H9 (cell line): ENCODE data around the gene GSTK1. TPM values are rescaled to one million over a fixed set of nuclear protein-coding genes. Genes with fewer than 3 reads are reported as not detected.

Experiments
- DNase-seq: peaks from one replicate; pipeline ENCODE4 v3.0.0-alpha.2; 2017
- H2AFZ ChIP-seq: one replicate; pipeline ENCODE4 v1.6.1; 2013; ENCODE audit warnings: mild to moderate bottlenecking, low read length, control low read depth, moderate library complexity
- H2AK5ac ChIP-seq: 2 replicates; pipeline ENCODE4 v1.6.1; 2013; ENCODE audit warnings: low read length, control low read depth, mixed read lengths; ENCODE audit not compliant: insufficient read length
- H2BK120ac ChIP-seq: one replicate; pipeline ENCODE4 v1.6.1; 2013; ENCODE audit warnings: low read depth, mild to moderate bottlenecking, low read length, control low read depth, inconsistent platforms; ENCODE audit not compliant: poor library complexity, severe bottlenecking
- H2BK12ac ChIP-seq: 2 replicates; pipeline ENCODE4 v1.6.1; 2013; ENCODE audit warnings: low read length, control low read depth, mixed read lengths, low read depth; ENCODE audit not compliant: insufficient read length
- H2BK15ac ChIP-seq: 2 replicates; pipeline ENCODE4 v1.6.1; 2013; ENCODE audit warnings: low read depth, low read length, control low read depth
- H2BK20ac ChIP-seq: one replicate; pipeline ENCODE4 v1.6.1; 2013; ENCODE audit warnings: low read depth, mild to moderate bottlenecking, low read length, control low read depth, inconsistent platforms; ENCODE audit not compliant: poor library complexity, severe bottlenecking
- H2BK5ac ChIP-seq: 2 replicates; pipeline ENCODE4 v1.6.1; 2013; ENCODE audit warnings: low read length, control low read depth, mixed read lengths; ENCODE audit not compliant: insufficient read length
- H3K14ac ChIP-seq: 2 replicates; pipeline ENCODE4 v1.6.1; 2013; ENCODE audit warnings: low read length, control low read depth; ENCODE audit not compliant: insufficient read depth
- H3K18ac ChIP-seq: 2 replicates; pipeline ENCODE4 v1.6.1; 2013; ENCODE audit warnings: low read depth, mild to moderate bottlenecking, mixed read lengths, low read length, control low read depth; ENCODE audit not compliant: insufficient read length
- H3K23ac ChIP-seq: 2 replicates; pipeline ENCODE4 v1.6.1; 2013; ENCODE audit warnings: low read length, control low read depth, mixed read lengths, low read depth; ENCODE audit not compliant: insufficient read length
- H3K23me2 ChIP-seq: 2 replicates; pipeline ENCODE4 v1.6.1; 2013; ENCODE audit warnings: low read depth, mild to moderate bottlenecking, mixed read lengths, low read length, control low read depth; ENCODE audit not compliant: insufficient read length, poor library complexity, severe bottlenecking
- H3K27ac ChIP-seq: 2 replicates; pipeline ENCODE4 v1.5.1; 2013; ENCODE audit warnings: low read length, control low read depth, mixed read lengths, low read depth; ENCODE audit not compliant: insufficient read length
- H3K27me3 ChIP-seq: 2 replicates; pipeline ENCODE4 v1.6.1; 2013; ENCODE audit warnings: low read length, control low read depth, inconsistent platforms; ENCODE audit not compliant: insufficient read depth
- H3K4ac ChIP-seq: 2 replicates; pipeline ENCODE4 v1.6.1; 2013; ENCODE audit warnings: low read depth, mild to moderate bottlenecking, control low read depth, inconsistent platforms, low read length, moderate library complexity
- H3K4me1 ChIP-seq: 2 replicates; pipeline ENCODE4 v1.6.1; 2013; ENCODE audit warnings: low read length, control low read depth, inconsistent platforms; ENCODE audit not compliant: insufficient read depth
- H3K4me2 ChIP-seq: 2 replicates; pipeline ENCODE4 v1.6.1; 2013; ENCODE audit warnings: low read length, control low read depth, mixed read lengths; ENCODE audit not compliant: insufficient read length, insufficient read depth
- H3K56ac ChIP-seq: 2 replicates; pipeline ENCODE4 v1.6.1; 2013; ENCODE audit warnings: low read depth, mild to moderate bottlenecking, mixed read lengths, low read length, control low read depth; ENCODE audit not compliant: insufficient read length
- H3K79me1 ChIP-seq: 2 replicates; pipeline ENCODE4 v1.6.1; 2013; ENCODE audit warnings: low read depth, mild to moderate bottlenecking, moderate library complexity, low read length, control low read depth, inconsistent platforms; ENCODE audit not compliant: insufficient read depth, poor library complexity, severe bottlenecking
- H3K79me2 ChIP-seq: 2 replicates; pipeline ENCODE4 v1.6.1; 2013; ENCODE audit warnings: low read length, control low read depth, inconsistent platforms; ENCODE audit not compliant: insufficient read depth
- H3K9ac ChIP-seq: 2 replicates; pipeline ENCODE4 v1.6.1; 2013; ENCODE audit warnings: low read length, control low read depth, mixed read lengths; ENCODE audit not compliant: insufficient read length; ENCODE audit errors: extremely low read depth
- H3K9me3 ChIP-seq: one replicate; pipeline ENCODE4 v1.6.1; 2013; ENCODE audit warnings: low read depth, low read length, inconsistent platforms; ENCODE audit not compliant: control insufficient read depth
- H3T11ph ChIP-seq: one replicate; pipeline ENCODE4 v1.6.1; 2013; ENCODE audit warnings: mild to moderate bottlenecking, low read length, control low read depth, inconsistent platforms
- H4K20me1 ChIP-seq: one replicate; pipeline ENCODE4 v1.6.1; 2013; ENCODE audit not compliant: control insufficient read depth, insufficient read length, insufficient read depth
- H4K5ac ChIP-seq: 2 replicates; pipeline ENCODE4 v1.6.1; 2013; ENCODE audit warnings: low read depth, mild to moderate bottlenecking, mixed read lengths, low read length, control low read depth; ENCODE audit not compliant: insufficient read length
- H4K8ac ChIP-seq: replicated peaks from 2 replicates; pipeline ENCODE4 v1.6.1; 2013; ENCODE audit warnings: low read length, control low read depth, mixed read lengths, low read depth; ENCODE audit not compliant: insufficient read length
- H4K91ac ChIP-seq: 2 replicates; pipeline ENCODE4 v1.6.1; 2013; ENCODE audit warnings: low read depth, mild to moderate bottlenecking, moderate library complexity, mixed read lengths, low read length, control low read depth; ENCODE audit not compliant: insufficient read length
- H3K27ac Mint-ChIP-seq, 3 experiments: 2 replicates in 2 of 3; 3 replicates in 1 of 3; pipeline ENCODE4 v1.8.0; 2020 to 2021; ENCODE audit warnings: mixed read lengths in 3 of 3, mild to moderate bottlenecking in 1 of 3, moderate library complexity in 1 of 3
- H3K27me3 Mint-ChIP-seq: 2 replicates; pipeline ENCODE4 v1.8.0; 2021; ENCODE audit warnings: low read depth, mild to moderate bottlenecking, moderate library complexity, mixed read lengths
- H3K36me3 Mint-ChIP-seq, 3 experiments: 2 replicates in 2 of 3; 3 replicates in 1 of 3; pipeline ENCODE4 v1.8.0; 2020 to 2021; ENCODE audit warnings: low read depth in 3 of 3, mixed read lengths in 3 of 3; ENCODE audit not compliant: insufficient read depth in 1 of 3
- H3K4me1 Mint-ChIP-seq, 2 experiments: 2 replicates each; pipeline ENCODE4 v1.8.0; 2020; ENCODE audit warnings: mixed read lengths in 2 of 2
- H3K4me3 Mint-ChIP-seq, 2 experiments: 2 replicates in 1 of 2; 3 replicates in 1 of 2; pipeline ENCODE4 v1.8.0; 2020 to 2021; ENCODE audit warnings: mild to moderate bottlenecking in 2 of 2, mixed read lengths in 2 of 2, moderate library complexity in 1 of 2
- H3K9me3 Mint-ChIP-seq, 2 experiments: 2 replicates in 1 of 2; 3 replicates in 1 of 2; pipeline ENCODE4 v1.8.0; 2020; ENCODE audit warnings: mild to moderate bottlenecking in 2 of 2, mixed read lengths in 2 of 2, moderate library complexity in 1 of 2
- WGBS: extraction: QIAGEN DNeasy Blood & Tissue Kit; methylation state at CpG from one replicate; pipeline ENCODE4 v1.1.7; 2013; ENCODE audit warnings: missing lambda C conversion rate, low lambda C conversion rate, mixed read lengths; ENCODE audit not compliant: insufficient read length; ENCODE audit errors: extremely low coverage; 5-methylcytosine and 5-hydroxymethylcytosine counted together
- total RNA-seq: library from RNA; stranded (reverse); gene quantifications from 2 replicates; pipeline ENCODE4 v1.2.1, GENCODE V29; 2021
- TF ChIP-seq, protein P1 (sequence below): fragments of 200-600 bp; sonication (generic); conservative IDR thresholded peaks from 3 replicates; pipeline ENCODE4 v1.8.0; 2021; ENCODE audit warnings: antibody characterized with exemption, mild to moderate bottlenecking

GSTK1 gene
- total RNA-seq, 1 experiment from 2014 or later: 36.1 TPM

DNA sequence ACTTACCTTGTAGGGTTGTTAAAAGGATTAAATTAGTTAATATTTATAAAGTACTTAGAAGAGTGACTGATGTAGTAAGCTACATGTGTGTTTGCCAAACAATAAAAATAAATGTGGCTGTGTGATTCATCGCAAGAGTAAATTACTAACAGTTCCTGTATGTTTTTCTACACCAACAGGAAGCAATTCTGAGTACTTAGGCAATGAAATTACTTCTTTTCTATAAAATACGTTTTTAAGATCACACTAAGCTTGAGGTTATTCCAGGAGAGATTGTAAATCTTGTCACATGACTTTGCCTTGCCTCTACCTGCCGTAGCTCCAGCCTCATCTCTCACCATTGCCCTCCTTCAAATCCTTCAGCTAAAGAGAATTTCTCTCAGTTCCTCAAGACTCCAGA is 18.1 kb upstream of the GSTK1 start:
- TF ChIP-seq, protein P1, sequence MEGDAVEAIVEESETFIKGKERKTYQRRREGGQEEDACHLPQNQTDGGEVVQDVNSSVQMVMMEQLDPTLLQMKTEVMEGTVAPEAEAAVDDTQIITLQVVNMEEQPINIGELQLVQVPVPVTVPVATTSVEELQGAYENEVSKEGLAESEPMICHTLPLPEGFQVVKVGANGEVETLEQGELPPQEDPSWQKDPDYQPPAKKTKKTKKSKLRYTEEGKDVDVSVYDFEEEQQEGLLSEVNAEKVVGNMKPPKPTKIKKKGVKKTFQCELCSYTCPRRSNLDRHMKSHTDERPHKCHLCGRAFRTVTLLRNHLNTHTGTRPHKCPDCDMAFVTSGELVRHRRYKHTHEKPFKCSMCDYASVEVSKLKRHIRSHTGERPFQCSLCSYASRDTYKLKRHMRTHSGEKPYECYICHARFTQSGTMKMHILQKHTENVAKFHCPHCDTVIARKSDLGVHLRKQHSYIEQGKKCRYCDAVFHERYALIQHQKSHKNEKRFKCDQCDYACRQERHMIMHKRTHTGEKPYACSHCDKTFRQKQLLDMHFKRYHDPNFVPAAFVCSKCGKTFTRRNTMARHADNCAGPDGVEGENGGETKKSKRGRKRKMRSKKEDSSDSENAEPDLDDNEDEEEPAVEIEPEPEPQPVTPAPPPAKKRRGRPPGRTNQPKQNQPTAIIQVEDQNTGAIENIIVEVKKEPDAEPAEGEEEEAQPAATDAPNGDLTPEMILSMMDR: no peak
- peaks cover 3 to 7% of the 10 kb centered on the region in 2 experiments; a peak in 3 of 4 replicates for H3K4me1 Mint-ChIP-seq
- H3K27me3 Mint-ChIP-seq: peaks cover 12% of the 10 kb centered on the region
- H3K4me1 ChIP-seq: no peaks in the 10 kb centered on the region
- no peak overlapping the region for H3K9ac ChIP-seq
- no peaks in the 10 kb centered on the region for H3K79me2 ChIP-seq
- H3K14ac ChIP-seq: no peak overlapping the region
- H3K9me3 Mint-ChIP-seq: no peaks in the 10 kb centered on the region
- H2BK120ac ChIP-seq: no peak overlapping the region
- no peaks in the 10 kb centered on the region for H3K27me3 ChIP-seq
- no peak overlapping the region for H3K27ac Mint-ChIP-seq
- H3K23me2 ChIP-seq: no peaks in the 10 kb centered on the region
- H3K4me3 Mint-ChIP-seq: no peak overlapping the region
- no peak overlapping the region for H2BK12ac ChIP-seq
- no peaks in the 10 kb centered on the region for H3K36me3 Mint-ChIP-seq
- H2AK5ac ChIP-seq: no peak overlapping the region
- no peak overlapping the region for H3T11ph ChIP-seq
- no peak overlapping the region for H3K4ac ChIP-seq
- H2BK20ac ChIP-seq: no peak overlapping the region
- H3K56ac ChIP-seq: no peak overlapping the region
- H3K9me3 ChIP-seq: no peaks in the 10 kb centered on the region
- WGBS: no CpG with 5 or more reads among the region's 3 CpGs
- H2AFZ ChIP-seq: no peak overlapping the region
- H4K91ac ChIP-seq: no peak overlapping the region
- no peak overlapping the region for H2BK15ac ChIP-seq
- H4K8ac ChIP-seq: no peak overlapping the region
- H3K23ac ChIP-seq: no peak overlapping the region
- H2BK5ac ChIP-seq: no peak overlapping the region
- no peaks in the 10 kb centered on the region for H4K20me1 ChIP-seq
- no peaks in the 10 kb centered on the region for H3K79me1 ChIP-seq
- DNase-seq: no peak
- H4K5ac ChIP-seq: no peak overlapping the region
- H3K4me2 ChIP-seq: no peak overlapping the region
- no peak overlapping the region for H3K27ac ChIP-seq
- no peak overlapping the region for H3K18ac ChIP-seq
